HG03469 (cell line): ENCODE data around the gene DIP2B.

ENCODE experiments used
- ATAC-seq: cut with Tn5 transposase; IDR thresholded peaks from one replicate; pipeline ENCODE4 v1.9.1; 2021; ENCODE audit warnings: mild to moderate bottlenecking, moderate library complexity, moderate number of reproducible peaks; ENCODE audit not compliant: unreplicated experiment

The DIP2B gene

DNA sequence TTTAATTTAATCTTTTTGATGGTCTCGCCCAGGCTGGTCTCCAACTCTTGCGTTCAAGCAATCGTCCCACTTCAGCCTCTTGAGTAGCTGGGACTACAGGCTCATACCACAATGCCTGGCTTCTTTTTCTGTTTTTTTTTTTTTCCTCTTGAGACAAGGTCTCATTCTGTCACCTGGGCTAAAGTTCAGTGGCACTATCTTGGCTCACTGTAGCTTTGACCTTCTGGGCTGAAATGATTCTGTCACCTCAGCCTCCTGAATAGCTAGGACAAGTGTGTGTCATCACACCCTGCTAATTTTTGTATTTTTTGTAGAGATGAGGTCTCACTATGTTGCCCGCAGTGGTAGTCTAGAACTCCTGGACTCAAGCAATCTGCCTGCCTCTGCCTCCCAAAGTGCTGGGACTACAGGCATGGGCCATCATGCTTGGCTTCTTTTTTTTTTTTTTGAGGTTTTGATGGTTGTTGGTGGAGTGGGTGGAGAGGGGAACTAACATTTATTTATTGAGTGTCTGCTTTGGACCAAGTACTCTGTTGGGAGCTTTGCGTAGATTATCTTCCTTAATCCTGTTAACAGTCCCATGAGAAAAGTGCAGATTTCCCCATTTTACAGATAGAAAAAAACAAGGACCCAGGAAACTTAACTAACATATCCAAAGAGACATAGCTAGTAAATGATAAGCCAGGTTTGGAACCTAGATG, 102.0 kb downstream of the DIP2B start:
- ATAC-seq = no peak

DNA sequence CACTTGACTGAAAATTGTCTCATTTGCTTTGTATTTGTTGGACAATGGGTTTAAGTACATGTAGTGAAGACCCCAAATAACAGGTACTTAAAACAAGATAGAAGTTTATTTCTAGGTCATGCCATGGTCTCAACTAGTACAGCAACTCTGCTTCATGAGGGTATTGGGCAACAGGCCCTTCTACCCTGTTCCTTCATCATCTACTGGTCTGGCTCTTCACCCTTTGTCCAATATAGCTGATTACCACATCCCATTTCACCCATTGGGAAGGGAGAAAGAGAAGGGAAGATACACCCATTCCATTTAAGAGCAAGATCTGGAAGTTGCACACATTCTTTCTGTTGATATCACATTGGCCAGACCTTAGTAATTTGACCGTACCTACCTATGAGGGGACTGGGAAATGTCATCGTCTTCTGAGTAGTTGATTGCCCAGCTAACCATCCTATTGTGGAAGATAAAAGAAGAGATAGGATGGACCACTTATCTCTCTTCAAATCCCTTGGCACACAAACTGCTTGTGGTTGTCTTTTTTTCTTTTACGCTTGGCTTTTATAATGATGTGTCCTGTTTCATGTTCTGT, 104.6 kb downstream of the DIP2B start:
- no peak for ATAC-seq

DNA sequence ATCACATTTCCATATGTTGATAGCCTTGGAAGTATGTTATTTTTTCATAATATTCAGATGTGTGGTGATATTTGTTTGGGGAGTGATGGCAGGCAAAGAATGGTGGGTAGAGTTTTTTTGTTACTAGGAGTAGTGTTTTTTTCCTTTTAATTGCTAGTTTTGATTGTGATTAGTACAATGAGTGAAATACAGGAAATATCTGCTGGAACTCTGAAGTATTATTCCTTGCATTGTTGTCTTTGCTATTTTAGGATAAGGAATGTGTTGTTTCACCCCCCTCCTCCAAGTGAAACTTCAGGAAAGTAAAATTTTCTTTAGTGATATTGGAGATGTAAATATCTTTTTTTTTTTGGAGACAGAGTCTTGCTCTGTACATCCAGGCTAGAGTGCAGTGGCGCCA, 105.4 kb downstream of the DIP2B start:
- ATAC-seq = no peak

DNA sequence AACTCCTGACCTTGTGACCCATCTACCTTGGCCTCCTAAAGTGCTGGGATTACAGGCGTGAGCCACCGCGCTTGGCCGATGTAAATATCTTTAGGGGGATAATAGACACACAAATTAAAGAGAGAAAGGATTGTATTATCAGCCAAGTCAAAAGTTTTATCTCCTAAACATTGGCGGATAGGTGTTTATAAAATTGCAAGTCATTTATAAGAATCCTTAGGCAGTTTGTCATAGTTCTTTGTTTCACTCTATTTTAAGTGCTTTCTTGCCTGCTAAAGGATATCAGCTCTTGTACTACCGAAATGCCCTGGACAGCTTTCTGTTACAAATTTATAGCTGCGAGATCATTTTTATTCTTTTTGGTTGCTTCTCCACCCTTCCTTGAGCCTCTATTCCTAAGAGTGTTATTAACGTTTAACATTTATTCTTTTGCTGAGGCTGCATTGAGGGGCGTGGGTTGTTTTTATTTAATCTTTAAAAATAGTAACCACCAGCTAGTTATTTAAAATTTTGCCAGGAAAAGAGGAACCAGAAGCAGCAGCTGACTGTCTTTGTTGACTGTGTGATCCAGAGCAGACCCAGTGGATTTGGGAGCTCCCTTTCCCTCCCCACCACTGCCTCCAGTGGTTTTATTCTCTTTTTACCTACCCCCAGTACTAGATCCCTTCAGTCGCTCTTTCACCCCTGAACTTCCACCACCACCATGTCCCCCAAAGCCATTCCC, 106.4 kb downstream of the DIP2B start:
- no peak for ATAC-seq

DNA sequence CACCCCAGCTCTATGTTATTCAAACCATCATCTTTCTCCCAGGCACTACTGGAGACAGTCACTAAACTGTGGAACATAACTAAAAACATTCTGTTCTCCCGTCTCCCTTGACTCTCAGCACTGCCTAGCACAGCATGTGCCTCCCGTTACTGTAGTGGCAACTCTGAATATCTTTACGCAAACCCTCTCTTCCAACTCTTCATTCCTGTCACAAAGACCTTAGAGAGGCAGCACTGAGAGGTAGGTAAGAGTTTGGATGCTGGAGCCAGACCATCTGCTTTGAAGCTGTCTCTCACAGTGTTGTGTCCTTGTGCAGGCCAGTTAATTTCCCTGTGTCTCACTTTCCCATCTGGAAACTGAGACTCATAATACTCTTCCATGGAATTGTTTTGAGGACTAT, 108.1 kb downstream of the DIP2B start:
- ATAC-seq = no peak

DNA sequence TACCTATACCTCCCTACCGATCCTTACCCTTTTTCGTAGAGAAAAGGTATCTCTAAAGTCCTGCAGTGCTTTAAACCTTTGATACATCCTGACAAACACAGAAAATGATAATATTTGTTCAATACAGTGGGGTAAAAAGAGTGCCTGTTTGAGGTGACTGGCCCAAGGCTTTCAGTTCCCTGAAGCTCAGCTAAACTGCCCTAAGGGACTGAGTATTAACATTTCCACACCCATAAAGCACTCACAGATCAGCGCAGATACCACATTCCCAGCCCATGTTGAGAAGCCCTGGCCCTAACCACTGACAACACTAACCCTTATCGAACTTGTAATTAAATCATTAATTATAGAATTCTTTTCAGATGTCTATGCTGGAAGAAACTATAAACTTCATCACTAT, 108.7 kb downstream of the DIP2B start:
- no peak for ATAC-seq

DNA sequence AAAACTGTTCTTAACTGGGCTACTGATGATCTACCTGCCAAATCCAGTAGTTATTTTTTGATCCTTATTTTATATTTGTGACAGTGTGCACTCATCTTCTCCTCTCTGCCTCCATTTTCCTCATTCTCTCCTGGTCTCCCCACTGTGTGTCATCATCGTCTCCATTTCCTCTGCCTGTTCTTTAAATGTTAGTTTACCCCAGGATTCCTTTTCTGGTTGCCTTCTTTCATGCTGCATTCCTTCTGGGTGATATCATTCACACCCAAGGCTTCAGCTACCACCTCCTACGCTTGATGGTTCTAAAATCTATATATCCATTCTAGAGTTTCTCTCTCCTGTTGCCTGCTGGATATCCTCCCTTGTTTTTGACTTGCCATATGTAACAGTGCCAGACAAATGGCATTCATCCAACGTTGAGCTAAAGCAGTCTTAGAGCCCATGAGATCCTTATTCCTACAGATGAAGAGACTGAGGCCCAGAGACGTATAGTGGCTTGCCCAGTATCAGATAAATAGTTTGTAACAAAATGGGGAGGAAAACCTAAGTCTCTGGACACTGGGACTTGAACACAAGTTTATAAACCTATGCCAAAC, 109.5 kb downstream of the DIP2B start:
- ATAC-seq = no peak

DNA sequence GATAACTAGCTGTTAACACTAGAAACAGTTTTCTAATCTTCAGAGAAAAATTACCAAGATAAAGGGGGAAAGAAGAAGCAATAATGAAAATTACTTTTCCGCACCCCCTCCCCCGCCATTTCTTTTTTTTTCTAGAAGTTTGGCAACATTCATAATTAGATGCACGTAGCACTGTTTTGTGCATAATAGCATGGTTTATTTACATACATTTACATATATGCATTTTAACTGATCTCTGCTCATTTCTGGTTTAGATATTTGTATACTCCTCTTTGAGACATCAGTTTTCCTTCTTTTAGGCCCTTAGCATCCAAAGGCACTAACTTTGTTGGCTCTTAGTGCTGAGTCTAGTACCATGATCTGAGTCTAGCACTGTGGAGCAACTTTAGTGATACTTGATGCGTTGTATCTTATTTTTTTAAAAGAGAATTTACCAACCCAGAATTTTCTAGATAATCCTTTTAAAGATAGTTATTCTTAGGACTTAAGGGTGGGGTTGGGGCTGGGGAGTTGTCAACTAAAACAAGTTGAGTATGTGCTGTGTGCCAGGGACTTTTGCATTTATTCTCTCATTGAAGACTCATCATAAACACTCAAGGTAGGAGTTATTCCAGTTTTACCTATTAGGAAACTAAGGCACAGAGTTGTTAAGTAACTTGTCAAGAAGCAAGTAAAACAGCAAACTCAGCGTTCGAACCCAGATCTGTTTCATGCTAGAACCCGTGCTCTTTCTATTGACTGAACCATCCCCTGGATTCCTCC, 110.5 kb downstream of the DIP2B start:
- ATAC-seq = no peak

DNA sequence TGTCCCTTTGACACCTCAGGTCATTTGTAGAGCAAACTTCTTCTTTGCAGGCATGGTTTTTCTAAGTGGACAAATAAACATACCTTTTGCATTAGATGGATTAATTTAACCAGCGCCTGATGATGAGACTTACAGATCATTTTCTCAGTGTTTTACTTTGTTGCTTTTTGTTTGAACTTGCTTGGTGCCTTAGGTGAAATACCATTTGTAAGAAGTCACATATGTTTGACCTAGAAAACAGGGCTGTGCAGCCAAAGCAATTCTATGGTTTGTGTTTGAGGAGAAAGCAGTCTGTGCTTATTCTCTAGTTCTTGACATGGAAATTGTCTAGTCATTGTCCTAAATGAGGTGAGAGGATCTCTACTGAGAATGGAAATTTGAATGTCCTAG, 111.1 kb downstream of the DIP2B start:
- no peak for ATAC-seq

DNA sequence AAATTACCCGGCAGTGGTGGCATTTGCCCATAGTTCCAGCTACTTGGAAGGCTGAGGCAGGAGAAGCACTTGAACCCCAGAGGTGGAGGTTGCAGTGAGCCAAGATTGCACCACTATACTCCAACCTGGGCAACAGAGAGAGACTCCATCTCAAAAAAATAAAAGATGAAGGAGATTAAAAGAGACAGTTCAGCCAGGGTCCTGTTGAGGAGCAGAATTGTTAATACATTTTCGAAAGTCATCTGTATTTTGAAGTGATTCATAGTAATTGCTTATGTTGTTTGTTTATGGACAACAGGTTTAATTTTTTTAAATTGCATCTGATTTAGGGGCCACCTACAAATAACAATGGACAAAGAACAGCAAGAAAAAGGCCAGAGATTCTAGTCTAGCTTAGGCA, 112.9 kb downstream of the DIP2B start:
- ATAC-seq = no peak

DNA sequence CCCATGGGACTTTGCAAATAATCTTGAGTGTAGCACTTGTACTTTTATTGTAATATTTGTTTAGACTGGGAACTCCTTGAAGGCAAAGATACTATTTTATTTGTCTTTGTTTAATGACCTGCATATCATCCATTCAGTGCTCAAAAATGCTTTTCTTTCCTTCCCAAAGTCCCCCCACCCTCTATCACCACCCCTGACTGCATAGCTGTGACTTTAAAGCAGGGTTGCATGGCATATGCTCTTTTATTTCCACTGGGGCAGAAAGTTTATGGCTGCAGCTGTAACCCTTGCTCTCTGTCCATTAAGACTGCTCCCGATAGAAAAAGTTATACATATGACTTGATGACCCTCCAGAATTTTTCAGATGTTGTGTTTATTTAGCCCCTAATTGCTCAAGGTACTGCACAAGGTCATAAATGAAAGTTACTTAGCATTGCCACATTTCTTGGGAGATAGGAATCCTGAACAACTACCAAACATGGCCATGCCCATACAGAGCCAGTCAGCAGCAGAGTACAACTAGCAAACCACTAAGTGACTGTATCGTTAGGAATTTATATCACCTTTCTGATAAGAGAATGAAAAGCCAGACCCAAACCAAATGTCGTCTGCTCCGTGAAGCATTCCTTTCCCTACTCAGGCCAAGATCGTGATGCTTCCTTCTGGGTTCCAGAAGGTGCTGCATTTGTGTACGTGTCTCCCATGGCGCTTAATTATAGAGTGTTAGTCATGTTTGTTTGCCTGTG, 114.3 kb downstream of the DIP2B start:
- ATAC-seq = no peak

DNA sequence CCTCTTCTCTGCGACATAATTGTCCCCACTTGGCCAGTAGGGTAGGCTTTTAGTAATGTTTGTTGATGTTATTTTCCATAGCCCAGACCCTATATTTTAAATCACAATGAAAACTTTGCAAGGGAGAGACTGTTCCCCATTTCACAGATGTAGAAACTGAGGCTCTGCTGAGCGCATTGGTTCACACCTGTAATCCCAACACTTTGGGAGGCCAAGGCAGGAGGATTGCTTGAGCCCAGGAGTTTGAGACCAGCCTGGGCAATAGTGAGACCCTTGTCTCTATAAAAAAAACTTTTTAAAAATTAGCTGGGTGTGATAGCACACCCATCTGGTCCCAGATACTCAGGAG, 114.8 kb downstream of the DIP2B start:
- ATAC-seq = no peak

DNA sequence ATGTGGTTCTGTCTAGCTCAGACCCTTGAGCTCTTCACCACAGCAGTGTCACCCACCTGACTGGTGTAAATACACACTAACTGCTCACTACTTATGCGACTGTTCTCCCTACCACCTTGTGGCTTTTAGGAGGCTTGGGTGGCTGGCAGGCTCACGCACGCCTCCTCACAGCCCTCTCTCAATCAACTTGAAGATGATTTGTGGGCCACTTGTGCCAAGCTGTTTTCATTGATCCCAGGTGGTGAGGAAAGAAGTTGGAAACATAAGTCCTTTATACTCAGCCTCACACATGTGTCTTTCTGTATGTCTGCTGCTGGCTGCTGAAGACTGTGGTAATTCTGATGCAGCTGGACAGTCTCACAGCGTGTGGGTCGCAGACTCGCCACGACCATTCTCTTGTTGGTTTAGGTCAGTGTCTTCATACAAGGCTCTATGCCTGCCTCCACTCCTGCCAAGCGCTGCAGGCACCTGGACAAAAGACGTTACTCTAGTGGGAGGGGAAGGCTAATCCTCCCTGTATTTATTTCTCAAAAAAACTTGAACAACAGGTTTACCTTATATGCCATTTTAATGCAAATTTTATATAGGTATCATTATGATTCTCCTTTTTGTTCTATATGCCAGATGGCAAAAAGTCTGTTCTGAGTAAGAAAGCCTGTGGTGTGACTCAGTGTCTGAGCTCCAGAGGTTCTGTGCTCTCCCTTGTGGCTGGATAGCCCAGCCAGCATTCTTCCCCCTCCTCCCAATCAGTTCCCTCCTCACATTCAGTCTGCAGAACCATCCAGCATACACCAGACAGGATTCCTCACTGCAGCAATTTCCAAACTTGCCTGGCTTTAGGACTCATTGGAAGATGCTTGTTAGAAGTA, 115.6 kb downstream of the DIP2B start:
- no peak for ATAC-seq

DNA sequence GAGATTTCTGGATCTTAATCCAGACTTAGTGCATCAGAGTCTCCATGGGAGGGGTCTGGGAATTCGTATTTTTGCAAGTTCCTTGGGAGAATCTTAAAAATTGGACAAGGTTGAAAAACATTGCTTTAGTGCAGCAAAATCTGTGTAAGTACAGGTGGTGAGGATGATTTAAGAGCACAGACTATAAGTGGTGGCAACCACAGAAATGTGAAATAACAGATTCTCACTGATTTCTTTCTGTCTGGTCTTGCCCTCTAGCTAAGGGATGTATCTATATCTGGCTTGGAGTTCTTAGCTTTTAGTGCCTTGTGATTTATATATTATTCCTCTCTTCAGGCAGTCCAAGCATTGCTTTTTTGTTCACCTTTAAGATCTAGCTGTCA, 116.2 kb downstream of the DIP2B start:
- ATAC-seq = no peak

DNA sequence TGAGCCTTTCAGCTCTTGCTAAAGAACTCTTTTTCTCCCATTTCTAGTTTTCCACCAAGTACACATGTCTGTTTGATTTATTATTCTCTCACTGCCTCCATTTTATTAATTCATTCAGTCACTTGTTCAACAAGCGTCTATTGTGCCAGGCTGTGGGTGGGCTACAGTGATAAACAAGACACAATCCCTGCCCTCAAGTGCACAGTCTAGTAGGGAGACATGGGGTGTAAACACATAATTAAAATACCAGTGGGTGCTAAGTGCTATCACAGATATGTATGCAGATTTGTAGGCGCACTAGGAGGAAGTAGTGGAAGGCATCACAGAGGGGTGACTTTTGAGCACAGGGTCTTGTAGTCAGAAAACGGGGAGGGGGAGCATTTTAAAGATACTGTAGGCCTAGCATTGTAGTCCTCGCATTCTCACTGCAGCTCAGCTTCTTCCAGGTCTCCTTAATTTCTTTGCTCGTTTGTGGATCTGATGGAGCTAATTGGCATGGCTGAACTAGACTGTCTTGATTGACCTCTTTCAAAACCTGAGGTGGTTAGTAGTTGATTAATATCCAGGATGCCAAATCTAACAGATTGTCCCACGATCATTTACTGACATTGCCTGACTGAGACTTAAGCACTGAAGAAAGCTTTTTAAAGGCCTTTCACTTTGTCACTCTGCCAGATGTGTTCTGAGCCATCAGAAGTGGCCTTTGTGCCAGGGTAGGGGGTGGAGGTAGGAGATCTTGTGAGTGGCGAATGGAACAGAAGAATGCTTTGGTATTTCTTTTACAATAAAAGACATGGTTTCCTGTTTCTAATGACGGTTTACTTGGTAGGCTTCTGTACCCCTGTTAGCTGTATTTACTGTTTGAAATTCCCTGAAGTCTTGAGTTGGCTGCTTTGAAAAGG, 116.9 kb downstream of the DIP2B start:
- no peak for ATAC-seq

GRCh38 chr12:50625029-50625925, 120.5 kb downstream of the DIP2B start:
- ATAC-seq = no peak

DNA sequence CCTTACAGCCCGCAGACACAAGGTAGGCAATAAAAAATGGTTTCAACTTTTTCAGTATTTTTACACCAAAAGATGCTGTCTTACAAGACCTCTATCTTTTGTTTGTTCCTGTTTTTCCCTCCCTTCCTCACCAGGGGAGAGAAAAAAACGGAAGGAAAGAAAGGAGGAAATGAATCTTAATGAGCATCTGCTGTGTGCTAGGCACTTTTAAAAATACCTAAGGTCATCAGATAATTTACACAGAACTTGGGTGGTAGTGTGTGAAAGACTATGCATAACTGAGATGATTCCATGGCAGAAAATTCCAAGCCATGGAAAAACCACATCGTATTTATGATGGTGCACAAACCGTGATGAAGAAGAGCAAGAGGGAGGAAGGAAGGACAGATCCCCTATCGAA, 121.2 kb downstream of the DIP2B start:
- ATAC-seq = no peak

GRCh38 chr12:50627491-50627890, 122.7 kb downstream of the DIP2B start:
- ATAC-seq = no peak
